Measurements from ENCODE around the gene MOCOS.

Gene MOCOS

GRCh38 chr18:36275561-36275960, 88.3 kb downstream of the MOCOS start:
- DNase-seq: no peak

GRCh38 chr18:36279001-36279400, 91.7 kb downstream of the MOCOS start:
- DNase-seq: no peak

- no peak for DNase-seq
Observed at GRCh38 chr18:36281936-36282335, 94.6 kb downstream of the MOCOS start.

GRCh38 chr18:36283448-36283847, 96.2 kb downstream of the MOCOS start:
- no peak for DNase-seq

- no peak for DNase-seq
Observed at GRCh38 chr18:36284268-36284667, 97.0 kb downstream of the MOCOS start.

GRCh38 chr18:36284671-36285295, 97.5 kb downstream of the MOCOS start:
- DNase-seq: peak; percentile 47

- DNase-seq: no peak
Observed at GRCh38 chr18:36287653-36288052, 100.4 kb downstream of the MOCOS start.

- no peak for DNase-seq
Observed at GRCh38 chr18:36288689-36289088, 101.4 kb downstream of the MOCOS start.

GRCh38 chr18:36294031-36294430, 106.7 kb downstream of the MOCOS start:
- no peak for DNase-seq

- DNase-seq: no peak
Observed at GRCh38 chr18:36295214-36295613, 107.9 kb downstream of the MOCOS start.

- no peak for DNase-seq
Observed at GRCh38 chr18:36295880-36296301, 108.6 kb downstream of the MOCOS start.

GRCh38 chr18:36296650-36297416, 109.5 kb downstream of the MOCOS start:
- DNase-seq: peak; percentile 41

- no peak for DNase-seq
Observed at GRCh38 chr18:36297417-36298125, 110.3 kb downstream of the MOCOS start, which contains the start of gene FHOD3. TSS of gene FHOD3 (plus strand) at chr18:36297713. CDS start at chr18:36297836, 123 bp downstream.

GRCh38 chr18:36298126-36298741, 110.9 kb downstream of the MOCOS start:
- no peak for DNase-seq

- no peak for DNase-seq
Observed at GRCh38 chr18:36299015-36299414, 111.7 kb downstream of the MOCOS start.

- DNase-seq: no peak
Observed at GRCh38 chr18:36300211-36300610, 112.9 kb downstream of the MOCOS start.

- DNase-seq: no peak
Observed at GRCh38 chr18:36301884-36302283, 114.6 kb downstream of the MOCOS start.

- DNase-seq: no peak
Observed at GRCh38 chr18:36302676-36303075, 115.4 kb downstream of the MOCOS start.

- no peak for DNase-seq
Observed at GRCh38 chr18:36303211-36303844, 116.0 kb downstream of the MOCOS start.

GRCh38 chr18:36304723-36305122, 117.4 kb downstream of the MOCOS start:
- no peak for DNase-seq

- no peak for DNase-seq
Observed at GRCh38 chr18:36305375-36305774, 118.1 kb downstream of the MOCOS start.

GRCh38 chr18:36307513-36307912, 120.2 kb downstream of the MOCOS start:
- no peak for DNase-seq

All from amniotic stem cell (primary cell).